ENCODE data around the gene S1PR3.

S1PR3 gene

GRCh38 chr9:88949961-88950340, 41.3 kb upstream of the S1PR3 start:
- Histone ChIP-seq H3F3A (ENCODE audit: insufficient read depth, low read length) (no peaks in the 10 kb centered on the region), H3K27me3 (replicated peaks; ENCODE audit: insufficient read depth, low read length) (no peaks in the 10 kb centered on the region), H3K9me3 (replicated peaks; ENCODE audit: insufficient read depth, low read length) (no peaks in the 10 kb centered on the region), H3K36me3 (replicated peaks; ENCODE audit: insufficient read depth, low read length) (no peaks in the 10 kb centered on the region), H3K4me3 (ENCODE audit: low read length) (no peak overlapping the region), H3K4me2 (ENCODE audit: low read depth, low read length) (no peak overlapping the region), H3K9me2 (replicated peaks; ENCODE audit: insufficient read depth, low read length) (no peaks in the 10 kb centered on the region), H3K4me1 (ENCODE audit: low read length) (no peaks in the 10 kb centered on the region), H3K27ac (ENCODE audit: low read length) (no peak overlapping the region), H3K9ac (ENCODE audit: low read length) (no peak overlapping the region), H3K79me2 (ENCODE audit: low read length) (no peaks in the 10 kb centered on the region), H4K20me1 (ENCODE audit: insufficient read depth, low read length) (no peaks in the 10 kb centered on the region), H2AFZ (ENCODE audit: low read length) (no peak overlapping the region)
- TF ChIP-seq CTCF (IDR thresholded peaks at IDR 0.05; ENCODE audit: low read length): no peak
- TF ChIP-seq EZH2phosphoT487 (IDR thresholded peaks at IDR 0.05; ENCODE audit: low read length): no peak
- TF ChIP-seq EZH2 (optimal IDR thresholded peaks at IDR 0.05; ENCODE audit: low read depth, low read length): no peak
- no peak for DNase-seq

- TF ChIP-seq EZH2phosphoT487 (IDR thresholded peaks at IDR 0.05; ENCODE audit: low read length): no peak
- no peak for TF ChIP-seq EZH2 (optimal IDR thresholded peaks at IDR 0.05; ENCODE audit: low read depth, low read length)
- no peak for TF ChIP-seq CTCF (IDR thresholded peaks at IDR 0.05; ENCODE audit: low read length)
These were observed 40.7 kb upstream of the S1PR3 start for GRCh38 chr9:88950341-88951154.

GRCh38 chr9:88951155-88951542, 40.1 kb upstream of the S1PR3 start:
- Histone ChIP-seq H3K4me2 (ENCODE audit: low read depth, low read length) (no peak overlapping the region), H3K4me3 (ENCODE audit: low read length) (no peak overlapping the region), H3K4me1 (ENCODE audit: low read length) (no peaks in the 10 kb centered on the region), H3K79me2 (ENCODE audit: low read length) (no peaks in the 10 kb centered on the region), H3K9ac (ENCODE audit: low read length) (no peak overlapping the region), H3K9me3 (replicated peaks; ENCODE audit: insufficient read depth, low read length) (no peaks in the 10 kb centered on the region), H3K27ac (ENCODE audit: low read length) (no peak overlapping the region), H3F3A (ENCODE audit: insufficient read depth, low read length) (no peaks in the 10 kb centered on the region), H3K36me3 (replicated peaks; ENCODE audit: insufficient read depth, low read length) (no peaks in the 10 kb centered on the region), H2AFZ (ENCODE audit: low read length) (no peak overlapping the region), H4K20me1 (ENCODE audit: insufficient read depth, low read length) (no peaks in the 10 kb centered on the region), H3K9me2 (replicated peaks; ENCODE audit: insufficient read depth, low read length) (no peaks in the 10 kb centered on the region), H3K27me3 (replicated peaks; ENCODE audit: insufficient read depth, low read length) (no peaks in the 10 kb centered on the region)
- TF ChIP-seq CTCF (IDR thresholded peaks at IDR 0.05; ENCODE audit: low read length): no peak
- no peak for TF ChIP-seq EZH2 (optimal IDR thresholded peaks at IDR 0.05; ENCODE audit: low read depth, low read length)
- TF ChIP-seq EZH2phosphoT487 (IDR thresholded peaks at IDR 0.05; ENCODE audit: low read length): no peak
- DNase-seq: no peak

More at GRCh38 chr9:88950341-88951154, 40.7 kb upstream of the S1PR3 start:
- Histone ChIP-seq H2AFZ (ENCODE audit: low read length) (no peak overlapping the region), H3K36me3 (replicated peaks; ENCODE audit: insufficient read depth, low read length) (no peaks in the 10 kb centered on the region), H3F3A (ENCODE audit: insufficient read depth, low read length) (no peaks in the 10 kb centered on the region), H3K27ac (ENCODE audit: low read length) (no peak overlapping the region), H3K4me3 (ENCODE audit: low read length) (no peak overlapping the region), H3K79me2 (ENCODE audit: low read length) (no peaks in the 10 kb centered on the region), H3K9me2 (replicated peaks; ENCODE audit: insufficient read depth, low read length) (no peaks in the 10 kb centered on the region), H3K4me1 (ENCODE audit: low read length) (no peaks in the 10 kb centered on the region), H3K27me3 (replicated peaks; ENCODE audit: insufficient read depth, low read length) (no peaks in the 10 kb centered on the region), H3K4me2 (ENCODE audit: low read depth, low read length) (no peak overlapping the region), H3K9ac (ENCODE audit: low read length) (no peak overlapping the region), H4K20me1 (ENCODE audit: insufficient read depth, low read length) (no peaks in the 10 kb centered on the region), H3K9me3 (replicated peaks; ENCODE audit: insufficient read depth, low read length) (no peaks in the 10 kb centered on the region)
- no peak for DNase-seq
